Parathyroid adenoma (tissue), 2 donors: ENCODE results near the gene PEX5L.

Experiments used
- H2AFZ ChIP-seq: fragments of 300-600 bp; sonication (generic); one replicate; pipeline ENCODE4 v1.7.0; 2017; ENCODE audit warnings: antibody characterized with exemption, mild to moderate bottlenecking
- H3K27ac ChIP-seq: fragments of 300-600 bp; sonication (generic); one replicate; pipeline ENCODE4 v1.7.0; 2017
- H3K27me3 ChIP-seq: fragments of 300-600 bp; sonication (generic); one replicate; pipeline ENCODE4 v1.7.0; 2017; ENCODE audit warnings: low read length; ENCODE audit not compliant: control insufficient read depth, insufficient read depth
- H3K36me3 ChIP-seq: fragments of 300-600 bp; sonication (generic); one replicate; pipeline ENCODE4 v1.7.0; 2017; ENCODE audit warnings: low read length; ENCODE audit not compliant: control insufficient read depth, insufficient read depth
- H3K4me1 ChIP-seq: fragments of 300-600 bp; sonication (generic); one replicate; pipeline ENCODE4 v1.7.0; 2017; ENCODE audit warnings: control low read depth
- H3K4me2 ChIP-seq: fragments of 300-600 bp; sonication (generic); one replicate; pipeline ENCODE4 v1.7.0; 2017; ENCODE audit warnings: low read length
- H3K4me3 ChIP-seq: fragments of 300-600 bp; sonication (generic); one replicate; pipeline ENCODE4 v1.7.0; 2017; ENCODE audit warnings: low read depth, low read length
- H3K79me2 ChIP-seq: fragments of 300-600 bp; sonication (generic); one replicate; pipeline ENCODE4 v1.7.0; 2017; ENCODE audit warnings: control low read depth
- H3K9ac ChIP-seq: fragments of 300-600 bp; sonication (generic); one replicate; pipeline ENCODE4 v1.7.0; 2017; ENCODE audit warnings: mild to moderate bottlenecking
- H3K9me3 ChIP-seq: fragments of 300-600 bp; sonication (generic); one replicate; pipeline ENCODE4 v1.7.0; 2017; ENCODE audit warnings: low read length; ENCODE audit not compliant: control insufficient read depth
- CTCF ChIP-seq: fragments of 300-600 bp; sonication (generic); IDR thresholded peaks from one replicate; pipeline ENCODE4 v1.7.0; 2017; ENCODE audit warnings: antibody characterized with exemption, mild to moderate bottlenecking
- donor health status: primary hyperparathyroidism.

Gene PEX5L

GRCh38 chr3:179826247-179826637 lies 210.5 kb downstream of the PEX5L start:
- H3K79me2 ChIP-seq: no peaks in the 10 kb centered on the region
- H3K9me3 ChIP-seq: no peaks in the 10 kb centered on the region
- H3K27me3 ChIP-seq: no peaks in the 10 kb centered on the region
- H2AFZ ChIP-seq: no peak overlapping the region
- H3K4me3 ChIP-seq: no peak overlapping the region
- no peak for TF ChIP-seq CTCF
- no peak overlapping the region for H3K9ac ChIP-seq
- H3K27ac ChIP-seq: no peak overlapping the region
- no peak overlapping the region for H3K4me2 ChIP-seq
- H3K4me1 ChIP-seq: no peaks in the 10 kb centered on the region
- no peaks in the 10 kb centered on the region for H3K36me3 ChIP-seq

- no peaks in the 10 kb centered on the region for H3K27me3 ChIP-seq
- H2AFZ ChIP-seq: no peak overlapping the region
- H3K4me1 ChIP-seq: no peaks in the 10 kb centered on the region
- no peaks in the 10 kb centered on the region for H3K36me3 ChIP-seq
- H3K27ac ChIP-seq: no peak overlapping the region
- TF ChIP-seq CTCF: no peak
- no peaks in the 10 kb centered on the region for H3K79me2 ChIP-seq
- H3K9me3 ChIP-seq: no peaks in the 10 kb centered on the region
- H3K4me2 ChIP-seq: no peak overlapping the region
- H3K9ac ChIP-seq: no peak overlapping the region
- no peak overlapping the region for H3K4me3 ChIP-seq
These were observed 211.1 kb downstream of the PEX5L start for GRCh38 chr3:179825527-179826246.

- no peak for TF ChIP-seq CTCF
- H2AFZ ChIP-seq: no peak overlapping the region
- no peak overlapping the region for H3K4me2 ChIP-seq
- no peaks in the 10 kb centered on the region for H3K79me2 ChIP-seq
- H3K36me3 ChIP-seq: no peaks in the 10 kb centered on the region
- H3K4me1 ChIP-seq: no peaks in the 10 kb centered on the region
- H3K27me3 ChIP-seq: no peaks in the 10 kb centered on the region
- no peak overlapping the region for H3K9ac ChIP-seq
- H3K27ac ChIP-seq: no peak overlapping the region
- no peak overlapping the region for H3K4me3 ChIP-seq
- H3K9me3 ChIP-seq: no peaks in the 10 kb centered on the region
These were observed 214.4 kb downstream of the PEX5L start for GRCh38 chr3:179822296-179822695.

- no peak for TF ChIP-seq CTCF
- Histone ChIP-seq H3K36me3 (no peaks in the 10 kb centered on the region), H3K27me3 (no peaks in the 10 kb centered on the region), H2AFZ (no peak overlapping the region), H3K4me2 (no peak overlapping the region), H3K79me2 (no peaks in the 10 kb centered on the region), H3K27ac (no peak overlapping the region), H3K9ac (no peak overlapping the region), H3K4me3 (no peak overlapping the region), H3K9me3 (no peaks in the 10 kb centered on the region), H3K4me1 (no peaks in the 10 kb centered on the region)
These were observed 217.4 kb downstream of the PEX5L start for GRCh38 chr3:179819379-179819778.

GRCh38 chr3:179812096-179812382 lies 224.7 kb downstream of the PEX5L start:
- Histone ChIP-seq H3K79me2 (no peaks in the 10 kb centered on the region), H3K27me3 (no peaks in the 10 kb centered on the region), H3K9me3 (no peaks in the 10 kb centered on the region), H3K4me1 (no peaks in the 10 kb centered on the region), H3K9ac (no peak overlapping the region), H3K27ac (peak overlapping the region; percentile 21), H3K4me3 (no peak overlapping the region), H2AFZ (no peak overlapping the region), H3K4me2 (no peak overlapping the region), H3K36me3 (no peaks in the 10 kb centered on the region)
- no peak for TF ChIP-seq CTCF
